ENCODE data around the gene HMCN2.

- TF ChIP-seq CTCF (IDR thresholded peaks at IDR 0.05; ENCODE audit: extremely low read depth in 1 of 2, insufficient read depth in 1 of 2, low read depth in 1 of 2, low read length in 2 of 2) (no peak), EZH2 (IDR thresholded peaks at IDR 0.05; ENCODE audit: borderline replicate concordance, low read depth, low read length, severe bottlenecking) (no peak), MYC (IDR thresholded peaks at IDR 0.05; ENCODE audit: low read depth, low read length) (no peak), POLR2A (IDR thresholded peaks at IDR 0.05; ENCODE audit: low read depth, low read length) (no peak)
Observed at GRCh38 chr9:130428086-130428665, 162.6 kb downstream of the HMCN2 start.
